COR-L47 (cell line): Measurements from ENCODE around the gene SLC7A6.

Experiments
- DNase-seq: peaks from one replicate; lab custom pipeline; 2025; lab: John Stamatoyannopoulos, UW

SLC7A6 gene

DNA sequence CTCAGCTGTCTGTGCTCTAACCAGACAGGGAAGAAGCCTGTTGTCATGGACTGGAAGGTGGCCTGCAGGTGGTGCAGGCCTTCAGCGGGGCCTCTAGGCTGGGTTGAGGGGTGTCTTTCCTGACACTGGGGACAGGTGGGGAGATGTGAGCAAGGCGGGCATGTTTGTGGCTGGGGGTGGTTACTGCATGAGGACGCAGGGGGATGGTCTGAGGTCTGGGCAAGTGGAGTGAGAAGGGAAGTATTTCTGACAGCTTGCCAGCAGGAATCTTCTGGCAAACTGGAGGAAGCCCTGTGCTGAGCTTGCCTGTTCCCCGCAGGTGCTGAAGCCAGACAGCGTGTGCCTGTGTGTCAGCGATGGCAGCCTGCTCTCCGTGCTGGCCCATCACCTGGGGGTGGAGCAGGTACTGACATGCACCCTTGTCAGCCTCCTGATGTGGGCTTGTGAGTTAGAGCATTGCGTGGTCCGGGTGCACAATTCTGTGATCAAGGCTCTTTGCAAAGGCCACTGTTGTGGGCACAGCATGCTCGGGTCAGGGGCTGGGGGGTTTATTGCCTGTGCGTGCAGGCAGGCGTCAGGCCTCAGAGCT is 82.7 kb downstream of the SLC7A6 start:
- DNase-seq: no peak

DNA sequence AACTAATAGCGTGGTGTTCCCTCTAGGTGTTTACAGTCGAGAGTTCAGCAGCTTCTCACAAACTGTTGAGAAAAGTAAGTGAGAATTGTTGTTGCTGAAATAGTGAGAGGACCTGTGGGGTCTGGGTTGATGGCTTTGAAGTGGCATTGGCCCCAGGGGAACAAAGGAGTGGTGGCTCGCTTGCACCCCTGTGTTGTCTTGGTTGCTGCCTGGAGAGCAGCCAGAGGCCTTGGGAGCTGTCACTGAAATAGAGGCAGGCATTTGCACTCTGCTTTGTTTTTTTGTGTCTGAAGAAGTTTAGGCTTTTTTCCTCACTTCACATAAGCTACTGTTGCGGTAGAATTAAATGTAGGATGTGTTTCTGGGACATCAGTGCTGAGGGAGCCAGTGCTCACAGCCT is 83.3 kb downstream of the SLC7A6 start:
- no peak for DNase-seq

DNA sequence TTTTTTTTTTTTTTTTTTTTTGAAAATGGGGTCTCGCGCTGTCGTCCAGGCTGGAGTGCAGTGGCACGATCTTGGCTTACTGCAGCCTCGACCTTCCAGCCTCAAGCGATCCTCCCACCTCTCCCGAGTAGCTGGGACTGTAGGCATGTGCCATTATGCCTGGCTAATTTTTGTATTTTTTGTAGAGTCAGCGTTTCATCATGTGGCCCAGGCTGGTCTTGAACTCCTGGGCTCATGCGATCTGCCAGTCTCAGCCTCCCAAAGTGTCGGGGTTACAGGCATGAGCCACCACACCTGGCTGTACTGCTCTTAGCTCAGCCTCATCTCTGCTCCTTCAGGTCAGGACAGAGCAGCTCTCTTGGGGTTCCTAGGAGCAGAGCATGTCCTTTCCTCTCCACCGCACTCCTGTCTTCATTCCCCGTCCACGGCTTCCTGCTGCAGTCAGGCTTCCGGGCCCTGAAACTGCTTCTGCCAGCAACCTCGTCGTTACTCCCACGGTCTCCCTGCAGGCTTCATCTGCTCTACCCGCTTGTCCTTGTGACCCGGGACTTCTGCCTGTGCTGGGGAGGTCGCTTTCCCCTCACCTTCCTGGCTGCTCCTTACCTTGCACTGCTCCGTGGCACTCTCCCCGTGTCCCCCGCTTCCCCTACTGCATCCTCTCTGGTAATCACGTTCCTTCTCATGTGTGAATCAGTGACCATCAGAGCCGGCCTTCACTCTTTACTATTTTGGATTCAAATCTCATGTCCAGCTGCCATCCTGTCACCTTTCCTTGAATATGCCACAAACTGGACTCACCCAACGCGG is 84.5 kb downstream of the SLC7A6 start:
- DNase-seq: no peak

DNA sequence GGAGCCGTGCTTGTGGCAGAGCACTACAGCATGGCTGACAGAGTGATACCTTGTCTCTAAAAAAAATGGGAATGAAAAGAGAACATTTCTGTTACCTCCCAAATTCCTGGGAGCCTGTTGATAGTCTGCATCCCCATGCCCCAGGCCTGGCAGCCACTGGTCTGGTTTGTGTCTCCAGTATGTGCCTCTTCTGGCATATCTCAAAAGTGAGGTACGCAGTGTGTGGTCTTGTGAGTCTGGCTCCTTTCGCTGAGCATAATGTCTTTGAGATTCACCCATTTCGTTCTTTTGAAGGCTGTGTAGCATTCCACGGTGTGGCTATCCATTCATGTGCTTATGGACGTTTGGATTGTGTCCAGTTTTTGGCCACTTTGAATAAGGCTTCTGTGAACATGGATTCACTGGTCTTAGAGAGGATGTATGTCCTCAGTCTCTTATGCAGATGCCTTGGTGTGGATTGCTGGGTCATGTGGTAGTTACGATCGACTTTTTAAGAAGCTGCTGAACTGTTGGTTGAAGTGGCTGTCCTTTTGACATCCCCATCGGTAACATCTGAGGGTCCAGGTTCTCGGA is 85.6 kb downstream of the SLC7A6 start:
- DNase-seq: no peak

DNA sequence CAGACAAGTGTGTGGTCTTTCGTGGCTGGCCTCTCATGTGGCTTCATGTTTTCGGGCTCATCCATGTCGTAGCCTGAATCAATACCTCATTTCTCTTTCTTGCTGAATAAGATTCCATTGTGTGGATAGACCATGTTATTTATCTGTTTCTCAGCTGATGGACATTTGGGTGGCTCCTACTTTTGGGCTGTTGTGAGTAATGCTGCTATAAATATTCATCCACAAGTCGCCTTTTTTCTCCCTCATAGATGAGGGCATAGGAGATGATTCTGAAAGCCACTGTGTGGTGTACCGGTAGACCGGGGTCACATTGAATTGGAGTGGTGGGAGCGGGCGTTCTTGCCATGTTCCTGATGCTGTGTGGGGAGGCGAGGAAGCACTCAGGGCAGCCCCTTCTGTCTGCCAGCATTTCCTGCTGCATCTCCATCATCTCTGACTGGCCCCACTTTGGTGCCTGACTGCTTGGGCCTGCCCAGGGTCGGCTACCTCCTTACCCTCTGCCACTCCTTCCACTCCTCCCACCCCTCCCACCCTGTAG is 86.6 kb downstream of the SLC7A6 start:
- no peak for DNase-seq
